Neural progenitor cell (in vitro differentiated cells): ENCODE measurements around the gene ADAMTS3. TPM values are rescaled to one million over a fixed set of nuclear protein-coding genes. Genes with fewer than 3 reads are reported as not detected.
A peak's percentile ranks its signal among the peaks of the same experiment; 100 is the strongest.

Source experiments
- DNase-seq: peaks from one replicate; pipeline ENCODE4 v3.0.0-alpha.2; 2016; ENCODE audit warnings: low spot score
- H2AFZ ChIP-seq: fragments of 200-600 bp; sonication (generic); replicated peaks from 2 replicates; pipeline ENCODE4 v1.6.1; 2016; ENCODE audit warnings: antibody characterized with exemption
- H3F3A ChIP-seq: fragments of 200-600 bp; sonication (generic); 2 replicates; pipeline ENCODE4 v1.6.1; 2016; ENCODE audit warnings: antibody characterized with exemption, low read depth
- H3K27ac ChIP-seq: fragments of 200-600 bp; sonication (generic); 2 replicates; pipeline ENCODE4 v1.5.1; 2016; ENCODE audit warnings: mild to moderate bottlenecking
- H3K27me3 ChIP-seq: fragments of 200-600 bp; sonication (generic); 2 replicates; pipeline ENCODE4 v1.6.1; 2016; ENCODE audit warnings: mild to moderate bottlenecking, moderate library complexity
- H3K36me3 ChIP-seq: fragments of 200-600 bp; sonication (generic); 2 replicates; pipeline ENCODE4 v1.5.1; 2016
- H3K4me1 ChIP-seq: fragments of 200-600 bp; sonication (generic); 2 replicates; pipeline ENCODE4 v1.6.1; 2016; ENCODE audit warnings: mixed run types
- H3K4me2 ChIP-seq: fragments of 200-600 bp; sonication (generic); 2 replicates; pipeline ENCODE4 v1.6.1; 2016
- H3K4me3 ChIP-seq: fragments of 200-600 bp; sonication (generic); 2 replicates; pipeline ENCODE4 v1.5.1; 2016
- H3K79me2 ChIP-seq: fragments of 200-600 bp; sonication (generic); 2 replicates; pipeline ENCODE4 v1.6.1; 2016; ENCODE audit warnings: low read depth
- H3K9ac ChIP-seq: fragments of 200-600 bp; sonication (generic); 2 replicates; pipeline ENCODE4 v1.6.1; 2016
- H3K9me3 ChIP-seq: fragments of 200-600 bp; sonication (generic); 2 replicates; pipeline ENCODE4 v1.5.1; 2016; ENCODE audit warnings: low read depth
- H4K20me1 ChIP-seq: fragments of 200-600 bp; sonication (generic); 2 replicates; pipeline ENCODE4 v1.6.1; 2016; ENCODE audit warnings: low read depth
- H3K27ac Mint-ChIP-seq: 3 replicates; pipeline ENCODE4 v1.8.0; 2021; ENCODE audit warnings: mixed read lengths
- H3K27me3 Mint-ChIP-seq: 2 replicates; pipeline ENCODE4 v1.8.0; 2022; ENCODE audit warnings: low read depth, mild to moderate bottlenecking, inconsistent platforms, moderate library complexity, mixed read lengths; ENCODE audit not compliant: insufficient read depth
- H3K36me3 Mint-ChIP-seq: 3 replicates; pipeline ENCODE4 v1.8.0; 2021; ENCODE audit warnings: mixed read lengths
- H3K4me1 Mint-ChIP-seq: 3 replicates; pipeline ENCODE4 v1.8.0; 2021; ENCODE audit warnings: mixed read lengths
- H3K4me3 Mint-ChIP-seq: 3 replicates; pipeline ENCODE4 v1.8.0; 2021; ENCODE audit warnings: mild to moderate bottlenecking, moderate library complexity, mixed read lengths
- H3K9me3 Mint-ChIP-seq: 3 replicates; pipeline ENCODE4 v1.8.0; 2020; ENCODE audit warnings: mixed read lengths
- CTCF ChIP-seq: fragments of 200-600 bp; sonication (generic); IDR thresholded peaks from 2 replicates; pipeline ENCODE4 v1.5.1; 2017; ENCODE audit warnings: antibody characterized with exemption, mild to moderate bottlenecking
- EZH2 ChIP-seq: fragments of 200-600 bp; sonication (generic); IDR thresholded peaks from 2 replicates; pipeline ENCODE4 v1.6.1; 2017; ENCODE audit warnings: antibody characterized with exemption, mild to moderate bottlenecking, moderate library complexity
- EZH2phosphoT487 ChIP-seq: fragments of 200-600 bp; sonication (generic); IDR thresholded peaks from 2 replicates; pipeline ENCODE4 v1.6.1; 2017; ENCODE audit warnings: antibody characterized with exemption
- total RNA-seq: library from RNA; depleted of rRNA; stranded (reverse); fragments of >200 nt; gene quantifications from 2 replicates; pipeline ENCODE4 v1.2.3, GENCODE V29; 2015; ENCODE audit warnings: low replicate concordance

Gene ADAMTS3
- total RNA-seq, 1 donor from 2014 or later = 2.1 TPM

- H3K4me2 ChIP-seq = no peak overlapping the region
- no peak for DNase-seq
- Mint-ChIP-seq H3K4me3 (no peak overlapping the region), H3K36me3 (no peaks in the 10 kb centered on the region), H3K4me1 (no peaks in the 10 kb centered on the region), H3K27ac (no peak overlapping the region), H3K9me3 (no peaks in the 10 kb centered on the region), H3K27me3 (peaks cover 2% of the 10 kb centered on the region)
- no peak overlapping the region for H2AFZ ChIP-seq
- H3K79me2 ChIP-seq = no peaks in the 10 kb centered on the region
- no peak overlapping the region for H3K27ac ChIP-seq
- H3K27me3 ChIP-seq = no peaks in the 10 kb centered on the region
- H3K9ac ChIP-seq = no peak overlapping the region
- no peak for TF ChIP-seq EZH2
- TF ChIP-seq CTCF = no peak
- no peaks in the 10 kb centered on the region for H3F3A ChIP-seq
- H3K4me3 ChIP-seq = no peak overlapping the region
- no peaks in the 10 kb centered on the region for H3K9me3 ChIP-seq
- H4K20me1 ChIP-seq = no peaks in the 10 kb centered on the region
- no peaks in the 10 kb centered on the region for H3K36me3 ChIP-seq
- H3K4me1 ChIP-seq = no peaks in the 10 kb centered on the region
Measured at GRCh38 chr4:72424006-72424405, 145.0 kb downstream of the ADAMTS3 start.

- no peak overlapping the region for H3K27ac Mint-ChIP-seq
- no peaks in the 10 kb centered on the region for H3K4me1 Mint-ChIP-seq
- H3K36me3 Mint-ChIP-seq = no peaks in the 10 kb centered on the region
- Histone ChIP-seq H3K27me3 (no peaks in the 10 kb centered on the region), H3K27ac (no peak overlapping the region), H3K9me3 (no peaks in the 10 kb centered on the region), H3K79me2 (no peaks in the 10 kb centered on the region), H3K36me3 (no peaks in the 10 kb centered on the region), H2AFZ (no peak overlapping the region), H3F3A (no peaks in the 10 kb centered on the region), H4K20me1 (no peaks in the 10 kb centered on the region), H3K4me3 (no peak overlapping the region), H3K4me2 (no peak overlapping the region), H3K9ac (no peak overlapping the region), H3K4me1 (no peaks in the 10 kb centered on the region)
- no peak for DNase-seq
- peaks cover under 1% of the 10 kb centered on the region for H3K27me3 Mint-ChIP-seq
- no peaks in the 10 kb centered on the region for H3K9me3 Mint-ChIP-seq
- no peak overlapping the region for H3K4me3 Mint-ChIP-seq
- no peak for TF ChIP-seq EZH2phosphoT487
- no peak for TF ChIP-seq EZH2
- TF ChIP-seq CTCF = no peak
Measured at GRCh38 chr4:72422416-72422815, 146.6 kb downstream of the ADAMTS3 start.

GRCh38 chr4:72418458-72418857, 150.6 kb downstream of the ADAMTS3 start:
- H3K79me2 ChIP-seq = no peaks in the 10 kb centered on the region
- no peaks in the 10 kb centered on the region for H3F3A ChIP-seq
- no peaks in the 10 kb centered on the region for H4K20me1 ChIP-seq
- Mint-ChIP-seq H3K27me3 (no peaks in the 10 kb centered on the region), H3K4me1 (no peaks in the 10 kb centered on the region), H3K4me3 (no peak overlapping the region), H3K9me3 (no peaks in the 10 kb centered on the region), H3K36me3 (no peaks in the 10 kb centered on the region), H3K27ac (no peak overlapping the region)
- no peak overlapping the region for H3K4me2 ChIP-seq
- H3K4me1 ChIP-seq = no peaks in the 10 kb centered on the region
- no peak overlapping the region for H2AFZ ChIP-seq
- no peak overlapping the region for H3K9ac ChIP-seq
- H3K27ac ChIP-seq = no peak overlapping the region
- no peak for DNase-seq
- H3K4me3 ChIP-seq = no peak overlapping the region
- TF ChIP-seq EZH2 = no peak
- no peak for TF ChIP-seq EZH2phosphoT487
- TF ChIP-seq CTCF = no peak
- H3K9me3 ChIP-seq = no peaks in the 10 kb centered on the region
- no peaks in the 10 kb centered on the region for H3K27me3 ChIP-seq
- no peaks in the 10 kb centered on the region for H3K36me3 ChIP-seq

- no peaks in the 10 kb centered on the region for H4K20me1 ChIP-seq
- H3K27me3 Mint-ChIP-seq = peaks cover 2% of the 10 kb centered on the region
- H3K27ac ChIP-seq = no peak overlapping the region
- no peak for DNase-seq
- no peaks in the 10 kb centered on the region for H3K79me2 ChIP-seq
- H3K9me3 ChIP-seq = no peaks in the 10 kb centered on the region
- TF ChIP-seq EZH2phosphoT487 = no peak
- TF ChIP-seq EZH2 = no peak
- no peak for TF ChIP-seq CTCF
- no peak overlapping the region for H2AFZ ChIP-seq
- no peaks in the 10 kb centered on the region for H3K4me1 ChIP-seq
- H3K4me2 ChIP-seq = no peak overlapping the region
- H3K4me3 Mint-ChIP-seq = no peak overlapping the region
- no peaks in the 10 kb centered on the region for H3F3A ChIP-seq
- H3K27ac Mint-ChIP-seq = peak overlapping the region; percentile 87
- H3K36me3 ChIP-seq = no peaks in the 10 kb centered on the region
- H3K9ac ChIP-seq = no peak overlapping the region
- no peaks in the 10 kb centered on the region for H3K36me3 Mint-ChIP-seq
- H3K27me3 ChIP-seq = no peaks in the 10 kb centered on the region
- peaks cover 2% of the 10 kb centered on the region for H3K9me3 Mint-ChIP-seq
- peaks cover 36% of the 10 kb centered on the region for H3K4me1 Mint-ChIP-seq
- no peak overlapping the region for H3K4me3 ChIP-seq
Measured at GRCh38 chr4:72410158-72410557, 158.9 kb downstream of the ADAMTS3 start.
